Nephron progenitor cell (in vitro differentiated cells): ENCODE measurements around the gene PITPNC1.

Source experiments
- DNase-seq: peaks from one replicate; pipeline ENCODE4 v3.0.0; 2021
- H3K27ac Mint-ChIP-seq: 2 replicates; pipeline ENCODE4 v1.8.0; 2021; ENCODE audit warnings: mild to moderate bottlenecking, moderate library complexity, mixed read lengths
- H3K27me3 Mint-ChIP-seq: 2 replicates; pipeline ENCODE4 v1.8.0; 2021; ENCODE audit warnings: mild to moderate bottlenecking, low read depth, mixed read lengths; ENCODE audit not compliant: poor library complexity
- H3K36me3 Mint-ChIP-seq: 2 replicates; pipeline ENCODE4 v1.8.0; 2021; ENCODE audit warnings: low read depth, mixed read lengths
- H3K4me1 Mint-ChIP-seq: 2 replicates; pipeline ENCODE4 v1.8.0; 2021; ENCODE audit warnings: mixed read lengths
- H3K4me3 Mint-ChIP-seq: 2 replicates; pipeline ENCODE4 v1.8.0; 2021; ENCODE audit warnings: mild to moderate bottlenecking, moderate library complexity, mixed read lengths
- H3K9me3 Mint-ChIP-seq: 2 replicates; pipeline ENCODE4 v1.8.0; 2021; ENCODE audit warnings: mild to moderate bottlenecking, moderate library complexity, mixed read lengths
- CTCF ChIP-seq: fragments of 200-600 bp; sonication (generic); IDR thresholded peaks from 2 replicates; pipeline ENCODE4 v1.5.0; 2021; ENCODE audit warnings: antibody characterized with exemption

Gene PITPNC1

GRCh38 chr17:67523101-67523500 is 146.0 kb downstream of the PITPNC1 start:
- TF ChIP-seq CTCF, result no peak
- Mint-ChIP-seq H3K27me3 (peaks cover 27% of the 10 kb centered on the region), H3K4me1 (peaks cover 47% of the 10 kb centered on the region), H3K27ac (no peak overlapping the region), H3K4me3 (peak overlapping the region; percentile 36), H3K36me3 (peaks cover 4% of the 10 kb centered on the region), H3K9me3 (no peaks in the 10 kb centered on the region)
- no peak for DNase-seq

- DNase-seq, result no peak
- Mint-ChIP-seq H3K4me3 (no peak overlapping the region), H3K27ac (no peak overlapping the region), H3K4me1 (peaks cover 56% of the 10 kb centered on the region), H3K36me3 (no peaks in the 10 kb centered on the region), H3K27me3 (peaks cover 27% of the 10 kb centered on the region), H3K9me3 (no peaks in the 10 kb centered on the region)
- TF ChIP-seq CTCF, result no peak
Measured at GRCh38 chr17:67525239-67526135, 148.4 kb downstream of the PITPNC1 start.

GRCh38 chr17:67526700-67527099 is 149.6 kb downstream of the PITPNC1 start:
- Mint-ChIP-seq H3K27ac (no peak overlapping the region), H3K4me1 (peaks cover 54% of the 10 kb centered on the region), H3K27me3 (peaks cover 25% of the 10 kb centered on the region), H3K36me3 (no peaks in the 10 kb centered on the region), H3K9me3 (no peaks in the 10 kb centered on the region), H3K4me3 (no peak overlapping the region)
- no peak for TF ChIP-seq CTCF
- no peak for DNase-seq

- Mint-ChIP-seq H3K4me1 (peaks cover 54% of the 10 kb centered on the region), H3K4me3 (peak overlapping the region; percentile 51), H3K36me3 (no peaks in the 10 kb centered on the region), H3K27ac (peak overlapping the region; percentile 67), H3K27me3 (peaks cover 27% of the 10 kb centered on the region), H3K9me3 (no peaks in the 10 kb centered on the region)
- TF ChIP-seq CTCF, result no peak
- DNase-seq, result peak; percentile 81
Measured at GRCh38 chr17:67528751-67529436, 151.8 kb downstream of the PITPNC1 start.

GRCh38 chr17:67531291-67531690 is 154.2 kb downstream of the PITPNC1 start:
- Mint-ChIP-seq H3K27ac (no peak overlapping the region), H3K36me3 (peaks cover 16% of the 10 kb centered on the region), H3K4me1 (peaks cover 60% of the 10 kb centered on the region), H3K4me3 (no peak overlapping the region), H3K27me3 (peaks cover 26% of the 10 kb centered on the region), H3K9me3 (peaks cover 7% of the 10 kb centered on the region)
- no peak for DNase-seq
- TF ChIP-seq CTCF, result no peak
